ACC112 (cell line): ENCODE results near the gene UBE2G1.

Experiments
- H2AFZ ChIP-seq: fragments of 200-600 bp; sonication (generic); one replicate; pipeline ENCODE4 v1.6.0; 2017; ENCODE audit warnings: antibody characterized with exemption, low read length; ENCODE audit not compliant: unreplicated experiment
- H3K27ac ChIP-seq: fragments of 200-600 bp; sonication (generic); 2 replicates; pipeline ENCODE4 v1.5.1; 2014; ENCODE audit warnings: low read depth, mild to moderate bottlenecking, antibody characterized with exemption, low read length, moderate library complexity
- H3K27me3 ChIP-seq: fragments of 200-600 bp; sonication (generic); 2 replicates; pipeline ENCODE4 v1.6.1; 2014; ENCODE audit warnings: mild to moderate bottlenecking, antibody characterized with exemption, low read length, moderate library complexity, mixed read lengths; ENCODE audit not compliant: insufficient read depth
- H3K36me3 ChIP-seq: fragments of 200-600 bp; sonication (generic); 2 replicates; pipeline ENCODE4 v1.6.1; 2016; ENCODE audit warnings: mild to moderate bottlenecking, antibody characterized with exemption, low read length, moderate library complexity, mixed read lengths; ENCODE audit not compliant: insufficient read depth
- H3K4me1 ChIP-seq: fragments of 200-600 bp; sonication (generic); one replicate; pipeline ENCODE4 v1.6.1; 2016; ENCODE audit warnings: low read length, mixed read lengths; ENCODE audit not compliant: insufficient read depth, unreplicated experiment, control insufficient read depth
- H3K4me3 ChIP-seq: fragments of 200-600 bp; sonication (generic); 2 replicates; pipeline ENCODE4 v1.5.1; 2014; ENCODE audit warnings: mild to moderate bottlenecking, low read depth, low read length
- H3K79me2 ChIP-seq: fragments of 200-600 bp; sonication (generic); one replicate; pipeline ENCODE4 v1.6.0; 2016; ENCODE audit warnings: low read length; ENCODE audit not compliant: control insufficient read depth, unreplicated experiment, insufficient read depth

Gene UBE2G1

GRCh38 chr17:4229627-4230541 lies 136.6 kb downstream of the UBE2G1 start:
- H3K27ac ChIP-seq, result peak overlapping the region; percentile 88

GRCh38 chr17:4221899-4222659 lies 144.4 kb downstream of the UBE2G1 start:
- H3K4me3 ChIP-seq, result no peak overlapping the region
- H3K27me3 ChIP-seq, result no peaks in the 10 kb centered on the region
- H3K79me2 ChIP-seq, result peaks cover 3% of the 10 kb centered on the region
- H3K4me1 ChIP-seq, result peaks cover 9% of the 10 kb centered on the region
- peaks cover 7% of the 10 kb centered on the region for H3K36me3 ChIP-seq
- no peak overlapping the region for H3K27ac ChIP-seq
- no peak overlapping the region for H2AFZ ChIP-seq

More at GRCh38 chr17:4229627-4230541, 136.6 kb downstream of the UBE2G1 start:
- Histone ChIP-seq H3K4me3 (peak overlapping the region; percentile 57), H3K79me2 (peaks cover 22% of the 10 kb centered on the region), H3K4me1 (peaks cover 47% of the 10 kb centered on the region), H3K36me3 (peaks cover 19% of the 10 kb centered on the region), H2AFZ (no peak overlapping the region), H3K27me3 (no peaks in the 10 kb centered on the region)

- Histone ChIP-seq H3K27me3 (no peaks in the 10 kb centered on the region), H2AFZ (no peak overlapping the region), H3K79me2 (peaks cover 3% of the 10 kb centered on the region), H3K4me1 (peaks cover 9% of the 10 kb centered on the region), H3K4me3 (no peak overlapping the region), H3K27ac (peak overlapping the region; percentile 58; the same call in 1 of the 2 replicates), H3K36me3 (peaks cover 7% of the 10 kb centered on the region)
These were observed 145.3 kb downstream of the UBE2G1 start for GRCh38 chr17:4221163-4221562.

GRCh38 chr17:4220655-4221054 lies 145.8 kb downstream of the UBE2G1 start:
- Histone ChIP-seq H3K27ac (peak overlapping the region; percentile 58), H3K27me3 (no peaks in the 10 kb centered on the region), H2AFZ (no peak overlapping the region), H3K36me3 (peaks cover 7% of the 10 kb centered on the region), H3K79me2 (peaks cover under 1% of the 10 kb centered on the region), H3K4me1 (peaks cover 14% of the 10 kb centered on the region), H3K4me3 (peak overlapping the region; percentile 11; the same call in 1 of the 2 replicates)
